HEK293 (cell line): ENCODE data around the gene SVIL.
"Not testable (repeated sequence)": the region's sequence is repeated elsewhere in the genome, so short reads cannot be mapped to it uniquely, and the experiment has no call there.

Source experiments
- ZNF335 ChIP-seq: fragments of 450-650 bp; formaldehyde crosslinking; conservative IDR thresholded peaks from 2 replicates; pipeline ENCODE4 v1.5.1; 2016; ENCODE audit warnings: missing biosample characterization, missing genetic modification characterization
- ZNF350 ChIP-seq: fragments of 450-650 bp; formaldehyde crosslinking; IDR thresholded peaks from 2 replicates; pipeline ENCODE4 v1.5.0; 2017; ENCODE audit warnings: missing biosample characterization, mild to moderate bottlenecking, missing genetic modification characterization
- ZNF558 ChIP-seq: fragments of 450-650 bp; formaldehyde crosslinking; IDR thresholded peaks from 2 replicates; pipeline ENCODE4 v1.5.1; 2016; ENCODE audit warnings: missing biosample characterization, missing genetic modification characterization
- TF ChIP-seq, protein P1 (sequence below): fragments of 450-650 bp; formaldehyde crosslinking; IDR thresholded peaks from 2 replicates; pipeline ENCODE4 v1.5.1; 2016; ENCODE audit warnings: missing biosample characterization, missing genetic modification characterization
- TF ChIP-seq, protein P2 (sequence below): fragments of 450-650 bp; formaldehyde crosslinking; IDR thresholded peaks from 2 replicates; pipeline ENCODE4 v1.5.1; 2017; ENCODE audit warnings: missing biosample characterization, mild to moderate bottlenecking, missing genetic modification characterization, moderate library complexity

DNA sequence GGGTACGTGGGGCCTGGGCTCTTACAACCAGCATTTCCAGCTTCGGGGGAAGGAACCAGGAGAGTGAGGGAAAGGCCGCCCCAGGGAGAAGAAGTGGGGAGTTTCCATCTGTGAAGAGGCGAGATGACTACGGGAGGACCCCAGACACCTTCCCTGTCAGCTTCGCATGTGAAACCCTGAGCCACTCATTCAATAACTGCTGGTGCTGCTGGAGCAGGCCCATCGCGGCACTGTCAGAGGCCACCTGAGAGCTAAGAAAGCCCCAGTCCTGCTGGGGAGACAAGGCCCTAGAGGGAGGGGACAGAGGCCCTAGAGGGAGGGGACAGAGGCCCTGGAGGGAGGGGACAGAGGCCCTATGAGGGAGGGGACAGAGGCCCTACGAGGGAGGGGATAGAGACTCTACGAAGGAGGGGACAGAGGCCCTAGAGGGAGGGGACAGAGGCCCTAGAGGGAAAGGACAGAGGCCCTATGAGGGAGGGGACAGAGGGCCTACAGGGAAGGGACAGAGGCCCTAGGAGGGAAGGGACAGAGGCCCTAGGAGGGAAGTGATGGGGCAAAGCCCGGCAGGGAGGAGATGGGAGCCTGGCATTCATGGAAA, 128.3 kb downstream of the SVIL start:
- TF ChIP-seq ZNF558, ZNF335, ZNF350 (tag by site-specific recombination): not testable (repeated sequence)
- TF ChIP-seq, protein P1, sequence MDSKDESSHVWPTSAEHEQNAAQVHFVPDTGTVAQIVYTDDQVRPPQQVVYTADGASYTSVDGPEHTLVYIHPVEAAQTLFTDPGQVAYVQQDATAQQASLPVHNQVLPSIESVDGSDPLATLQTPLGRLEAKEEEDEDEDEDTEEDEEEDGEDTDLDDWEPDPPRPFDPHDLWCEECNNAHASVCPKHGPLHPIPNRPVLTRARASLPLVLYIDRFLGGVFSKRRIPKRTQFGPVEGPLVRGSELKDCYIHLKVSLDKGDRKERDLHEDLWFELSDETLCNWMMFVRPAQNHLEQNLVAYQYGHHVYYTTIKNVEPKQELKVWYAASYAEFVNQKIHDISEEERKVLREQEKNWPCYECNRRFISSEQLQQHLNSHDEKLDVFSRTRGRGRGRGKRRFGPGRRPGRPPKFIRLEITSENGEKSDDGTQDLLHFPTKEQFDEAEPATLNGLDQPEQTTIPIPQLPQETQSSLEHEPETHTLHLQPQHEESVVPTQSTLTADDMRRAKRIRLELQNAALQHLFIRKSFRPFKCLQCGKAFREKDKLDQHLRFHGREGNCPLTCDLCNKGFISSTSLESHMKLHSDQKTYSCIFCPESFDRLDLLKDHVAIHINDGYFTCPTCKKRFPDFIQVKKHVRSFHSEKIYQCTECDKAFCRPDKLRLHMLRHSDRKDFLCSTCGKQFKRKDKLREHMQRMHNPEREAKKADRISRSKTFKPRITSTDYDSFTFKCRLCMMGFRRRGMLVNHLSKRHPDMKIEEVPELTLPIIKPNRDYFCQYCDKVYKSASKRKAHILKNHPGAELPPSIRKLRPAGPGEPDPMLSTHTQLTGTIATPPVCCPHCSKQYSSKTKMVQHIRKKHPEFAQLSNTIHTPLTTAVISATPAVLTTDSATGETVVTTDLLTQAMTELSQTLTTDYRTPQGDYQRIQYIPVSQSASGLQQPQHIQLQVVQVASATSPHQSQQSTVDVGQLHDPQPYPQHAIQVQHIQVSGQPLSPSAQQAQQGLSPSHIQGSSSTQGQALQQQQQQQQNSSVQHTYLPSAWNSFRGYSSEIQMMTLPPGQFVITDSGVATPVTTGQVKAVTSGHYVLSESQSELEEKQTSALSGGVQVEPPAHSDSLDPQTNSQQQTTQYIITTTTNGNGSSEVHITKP (tag by site-specific recombination), result not testable (repeated sequence)
- TF ChIP-seq, protein P2, sequence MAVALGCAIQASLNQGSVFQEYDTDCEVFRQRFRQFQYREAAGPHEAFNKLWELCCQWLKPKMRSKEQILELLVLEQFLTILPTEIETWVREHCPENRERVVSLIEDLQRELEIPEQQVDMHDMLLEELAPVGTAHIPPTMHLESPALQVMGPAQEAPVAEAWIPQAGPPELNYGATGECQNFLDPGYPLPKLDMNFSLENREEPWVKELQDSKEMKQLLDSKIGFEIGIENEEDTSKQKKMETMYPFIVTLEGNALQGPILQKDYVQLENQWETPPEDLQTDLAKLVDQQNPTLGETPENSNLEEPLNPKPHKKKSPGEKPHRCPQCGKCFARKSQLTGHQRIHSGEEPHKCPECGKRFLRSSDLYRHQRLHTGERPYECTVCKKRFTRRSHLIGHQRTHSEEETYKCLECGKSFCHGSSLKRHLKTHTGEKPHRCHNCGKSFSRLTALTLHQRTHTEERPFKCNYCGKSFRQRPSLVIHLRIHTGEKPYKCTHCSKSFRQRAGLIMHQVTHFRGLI, result not testable (repeated sequence)
